ENCODE measurements around the gene FCN2.

The FCN2 gene

GRCh38 chr9:134869554-134870300, 10.9 kb upstream of the FCN2 start:
- DNase-seq (ENCODE audit: low read depth), result no peak

- DNase-seq (ENCODE audit: low read depth), result no peak
These were observed 10.3 kb upstream of the FCN2 start for GRCh38 chr9:134870301-134870694.

- no peak for DNase-seq (ENCODE audit: low read depth)
These were observed 9.6 kb upstream of the FCN2 start for GRCh38 chr9:134870746-134871662.

- no peak for DNase-seq (ENCODE audit: low read depth)
These were observed 8.8 kb upstream of the FCN2 start for GRCh38 chr9:134871697-134872340.

- no peak for DNase-seq (ENCODE audit: low read depth)
These were observed 8.0 kb upstream of the FCN2 start for GRCh38 chr9:134872482-134873231.

- DNase-seq (ENCODE audit: low read depth), result no peak
These were observed 5.2 kb upstream of the FCN2 start for GRCh38 chr9:134875371-134875770.

GRCh38 chr9:134877541-134877940, 3.1 kb upstream of the FCN2 start:
- DNase-seq (ENCODE audit: low read depth), result no peak

GRCh38 chr9:134879664-134880483, 736 bp upstream of the FCN2 start:
- no peak for DNase-seq (ENCODE audit: low read depth)

- no peak for DNase-seq (ENCODE audit: low read depth)
These were observed 682 bp downstream of the FCN2 start for GRCh38 chr9:134881313-134881670.

- DNase-seq (ENCODE audit: low read depth), result no peak
These were observed 1.7 kb downstream of the FCN2 start for GRCh38 chr9:134882204-134882785.

- DNase-seq (ENCODE audit: low read depth), result no peak
These were observed 2.6 kb downstream of the FCN2 start for GRCh38 chr9:134883040-134883782.

GRCh38 chr9:134884492-134884891, 3.9 kb downstream of the FCN2 start:
- no peak for DNase-seq (ENCODE audit: low read depth)

GRCh38 chr9:134885001-134885678, 4.5 kb downstream of the FCN2 start:
- no peak for DNase-seq (ENCODE audit: low read depth)

GRCh38 chr9:134885679-134886412, 5.2 kb downstream of the FCN2 start:
- no peak for DNase-seq (ENCODE audit: low read depth)

GRCh38 chr9:134886413-134886913, 5.9 kb downstream of the FCN2 start:
- no peak for DNase-seq (ENCODE audit: low read depth)

- DNase-seq (ENCODE audit: low read depth), result no peak
These were observed 6.6 kb downstream of the FCN2 start for GRCh38 chr9:134887219-134887618.

- no peak for DNase-seq (ENCODE audit: low read depth)
These were observed 7.3 kb downstream of the FCN2 start for GRCh38 chr9:134887686-134888602.

Measured in stimulated activated CD8-positive, alpha-beta memory T cell treated with anti-CD3 and anti-CD28 coated beads, Interleukin-15, amount 100 ng/mL, for 24 hours (primary cell).